ENCODE data around the gene CELSR2.

DNA sequence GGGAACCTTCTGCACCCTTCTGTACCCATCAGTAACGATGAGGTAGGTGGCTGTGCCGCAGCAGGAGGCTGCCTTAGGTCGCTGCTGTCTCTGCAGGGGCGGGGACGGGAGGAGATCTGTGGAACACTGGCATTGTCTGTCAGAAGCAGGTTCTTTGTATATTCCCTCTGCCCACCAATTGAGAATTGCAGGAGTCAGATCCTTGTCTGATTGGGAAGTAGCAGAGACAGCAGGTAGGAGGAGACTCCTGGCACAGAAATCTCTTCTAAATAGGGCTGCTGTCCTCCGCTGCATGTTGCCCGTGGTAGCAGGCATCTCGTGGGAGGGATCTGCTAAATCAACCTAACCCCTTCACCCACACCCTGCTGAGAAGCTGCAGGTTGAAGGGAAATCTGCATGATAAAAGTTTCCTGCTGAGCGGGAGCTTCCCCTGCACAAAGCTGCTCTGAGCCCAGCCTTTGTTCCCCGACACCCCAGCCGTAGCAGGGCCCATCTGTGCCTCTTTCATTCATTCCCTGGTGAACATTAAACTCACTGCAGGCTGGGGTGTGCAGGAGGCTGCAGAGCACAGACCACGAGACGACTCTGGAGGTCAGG is 19.7 kb upstream of the CELSR2 start:
- TF ChIP-seq CTCF (IDR thresholded peaks at IDR 0.05) = no peak
- no peak for TF ChIP-seq POLR2A (IDR thresholded peaks at IDR 0.05)

Data from lower leg skin (tissue), 3 donors.